ENCODE results near the gene OR7G3. TPM values are rescaled to one million over a fixed set of nuclear protein-coding genes. Genes with fewer than 3 reads are reported as not detected.

OR7G3 gene
- total RNA-seq, 1 donor from 2014 or later = not detected

GRCh38 chr19:9109959-9110358, 16.8 kb downstream of the OR7G3 start:
- DNase-seq (ENCODE audit: low read depth in 2 of 2) = no peak

GRCh38 chr19:9107375-9107774, 19.4 kb downstream of the OR7G3 start, which contains the start of gene OR7G2:
OR7G2 (minus strand) TSS chr19:9107475; CDS start chr19:9103243, 4,232 bp downstream.
- no peak for DNase-seq (ENCODE audit: low read depth in 2 of 2)

GRCh38 chr19:9086761-9087160, 40.0 kb downstream of the OR7G3 start, which contains the start of gene OR1M1:
OR1M1 (plus strand) TSS chr19:9087061; CDS start chr19:9093245, 6,184 bp downstream.
- no peak for DNase-seq (ENCODE audit: low read depth in 2 of 2)

- no peak for DNase-seq (ENCODE audit: low read depth in 2 of 2)
Observed at GRCh38 chr19:9078651-9079050, 48.1 kb downstream of the OR7G3 start.

- DNase-seq (ENCODE audit: low read depth in 2 of 2) = no peak
Observed at GRCh38 chr19:9076901-9077300, 49.8 kb downstream of the OR7G3 start.

Other genes starting within 250 kb of the OR7G3 start
- gene MUC16, start 116.5 kb downstream of the OR7G3 start, total RNA-seq = under 0.01 TPM in 1 of 2 replicates, not detected in the other
- gene OR1M1, start 39.9 kb downstream of the OR7G3 start, total RNA-seq = not detected in 2 replicates
- not detected in 2 replicates for gene OR7G2, start 19.5 kb downstream of the OR7G3 start, total RNA-seq
- not detected in 2 replicates for gene OR7G1, start 11.2 kb downstream of the OR7G3 start, total RNA-seq
- gene ZNF317, start 13.4 kb upstream of the OR7G3 start, total RNA-seq = 7.4 and 12.3 TPM in 2 replicates
- under 0.01 TPM in 1 of 2 replicates, not detected in the other for gene OR7D2, start 52.0 kb upstream of the OR7G3 start, total RNA-seq
- not detected in 2 replicates for gene OR7D4, start 92.6 kb upstream of the OR7G3 start, total RNA-seq
- gene OR7E24, start 124.0 kb upstream of the OR7G3 start, total RNA-seq = not detected in 2 replicates
- gene ZNF699, start 182.9 kb upstream of the OR7G3 start, total RNA-seq = 3.9 and 5.6 TPM in 2 replicates
- gene ZNF559, start 197.2 kb upstream of the OR7G3 start, total RNA-seq = 7.4 and 8.3 TPM in 2 replicates
- gene ZNF177, start 236.1 kb upstream of the OR7G3 start, total RNA-seq = 0.44 and 0.60 TPM in 2 replicates